VCaP (cell line): Measurements from ENCODE around the gene MYLK.

Experiments used
- H3K27ac ChIP-seq: fragments of 450-650 bp; 2 replicates; pipeline ENCODE4 v1.5.1; 2017
- CTCF ChIP-seq: fragments of 450-650 bp; conservative IDR thresholded peaks from 2 replicates; pipeline ENCODE4 v1.5.1; 2017; ENCODE audit warnings: mild to moderate bottlenecking, moderate library complexity

The MYLK gene

GRCh38 chr3:123766193-123767008, 117.7 kb downstream of the MYLK start:
- no peak for TF ChIP-seq CTCF
- H3K27ac ChIP-seq, result peak overlapping the region; percentile 2; the same call in 1 of the 2 replicates

- no peak for TF ChIP-seq CTCF
- peak overlapping the region; percentile 2; the same call in 1 of the 2 replicates for H3K27ac ChIP-seq
Measured at GRCh38 chr3:123765475-123766128, 118.5 kb downstream of the MYLK start.

GRCh38 chr3:123764647-123765046, 119.5 kb downstream of the MYLK start:
- H3K27ac ChIP-seq, result no peak overlapping the region
- TF ChIP-seq CTCF, result no peak

- TF ChIP-seq CTCF, result no peak
- H3K27ac ChIP-seq, result no peak overlapping the region
Measured at GRCh38 chr3:123762805-123763204, 121.3 kb downstream of the MYLK start.

GRCh38 chr3:123760817-123761216, 123.3 kb downstream of the MYLK start:
- H3K27ac ChIP-seq, result no peak overlapping the region
- no peak for TF ChIP-seq CTCF

GRCh38 chr3:123759871-123760270, 124.3 kb downstream of the MYLK start:
- no peak overlapping the region for H3K27ac ChIP-seq
- TF ChIP-seq CTCF, result no peak

- no peak for TF ChIP-seq CTCF
- no peak overlapping the region for H3K27ac ChIP-seq
Measured at GRCh38 chr3:123759311-123759710, 124.8 kb downstream of the MYLK start.
